Psoas muscle (tissue), 8 donors: ENCODE data around the gene PALLD. TPM values are rescaled to one million over a fixed set of nuclear protein-coding genes. Genes with fewer than 3 reads are reported as not detected.

Experiments used
- ATAC-seq, 4 donors: fragments of 200-7000 bp; cut with Tn5 transposase; one replicate each; pipeline ENCODE4 v1.9.1; 2020; ENCODE audit warnings: moderate library complexity in 3 of 4, mild to moderate bottlenecking in 2 of 4
- DNase-seq, 2 donors: peaks; one replicate each; pipeline ENCODE4 v3.0.0-alpha.2; 2020
- H3K27ac ChIP-seq: fragments of 200-600 bp; one replicate; pipeline ENCODE4 v1.8.0; 2022
- H3K27me3 ChIP-seq, 3 donors: fragments of 200-600 bp in 1 of 3; one replicate each; pipeline versions ENCODE4 v1.6.1 to v1.8.0; 2013 to 2022; ENCODE audit warnings: low read length in 2 of 3, mild to moderate bottlenecking in 2 of 3, moderate library complexity in 1 of 3; ENCODE audit not compliant: insufficient read depth in 3 of 3
- H3K36me3 ChIP-seq, 2 donors: fragments of 200-600 bp in 1 of 2; one replicate each; pipeline versions ENCODE4 v1.6.1 to v1.8.0; 2013 to 2022; ENCODE audit warnings: low read depth in 1 of 2, mild to moderate bottlenecking in 1 of 2, moderate library complexity in 1 of 2; ENCODE audit not compliant: insufficient read depth in 1 of 2
- H3K4me1 ChIP-seq: fragments of 200-600 bp; one replicate; pipeline ENCODE4 v1.8.0; 2022
- H3K4me3 ChIP-seq: fragments of 200-600 bp; one replicate; pipeline ENCODE4 v1.8.0; 2022; ENCODE audit warnings: mild to moderate bottlenecking
- H3K9me3 ChIP-seq: fragments of 200-600 bp; one replicate; pipeline ENCODE4 v1.8.0; 2022
- CTCF ChIP-seq: fragments of 200-600 bp; IDR thresholded peaks from one replicate; pipeline ENCODE4 v1.8.0; 2022; ENCODE audit warnings: antibody characterized with exemption
- WGBS, 3 donors: extraction: QIAGEN DNeasy Blood & Tissue Kit; methylation state at CpG; one replicate each; pipeline versions ENCODE4 v1.1.6 to v1.1.7; 2013; 5-methylcytosine and 5-hydroxymethylcytosine counted together
- intact Hi-C, 2 donors: fragments of 100-400 bp; cut with DNase I; formaldehyde crosslinking; loops; one replicate each; pipeline versions ENCODE4 v1.11.0 to v1.14.2; 2022
- polyA plus RNA-seq, 3 donors: library from polyadenylated mRNA; stranded (reverse); fragments of 200-250 nt; gene quantifications; one replicate each; pipeline ENCODE4 v1.2.3, GENCODE V29; 2013
- total RNA-seq, 4 donors: library from RNA; stranded (reverse); fragmentation: NEBNext Ultra II Directional in 2 of 4; extraction: Animal tissue kit (Norgen Biotek cat#: 25700) in 2 of 4; gene quantifications; one replicate each; pipeline versions ENCODE4 v1.2.1 to v1.2.4, GENCODE V29; 2021 to 2023
- donor health status: healthy with polysubstance abuse.
- donor health status: DM: no; HTN: no; CAD: no; lungs with moderate emphysema.
- donor health status: Bipolar disorder and iron deficiency.
- donor health status: healthy.
- donor health status: DM: yes; HTN: yes; CAD: no.
- donor health status: DM: no; HTN: no; CAD: no.
- donor health status: DM: no; HTN: no; CAD: no.
- donor health status: DM: yes; HTN: yes; CAD: no.

The PALLD gene
- total and polyA plus RNA-seq, 7 donors = 19.2 to 245 (median 168) TPM

GRCh38 chr4:168614281-168615057 is 117.6 kb downstream of the PALLD start:
- H3K27ac ChIP-seq = no peak overlapping the region
- no peaks in the 10 kb centered on the region for H3K9me3 ChIP-seq
- ATAC-seq (no peak), DNase-seq (no peak)
- WGBS, 3 donors = 82 to 88% (median 84%) methylated on average over 4 of the region's 4 CpGs
- no peak overlapping the region for H3K4me3 ChIP-seq
- no peak for TF ChIP-seq CTCF
- intact Hi-C loops = no loop called here
- H3K4me1 ChIP-seq = peaks cover 42% of the 10 kb centered on the region
- no peaks in the 10 kb centered on the region for H3K27me3 ChIP-seq
- H3K36me3 ChIP-seq = no peaks in the 10 kb centered on the region

- intact Hi-C loops = no loop called here
- Histone ChIP-seq H3K36me3 (no peaks in the 10 kb centered on the region), H3K4me3 (no peak overlapping the region), H3K9me3 (no peaks in the 10 kb centered on the region), H3K4me1 (peaks cover 42% of the 10 kb centered on the region), H3K27me3 (no peaks in the 10 kb centered on the region), H3K27ac (no peak overlapping the region)
- WGBS, 3 donors = 62 to 69% (median 68%) methylated on average over 5 of the region's 5 CpGs
- TF ChIP-seq CTCF = no peak
- no peak for ATAC-seq
- no peak for DNase-seq
These were observed 118.6 kb downstream of the PALLD start for GRCh38 chr4:168615294-168616065.

- H3K27ac ChIP-seq = peak overlapping the region; percentile 51
- H3K9me3 ChIP-seq = no peaks in the 10 kb centered on the region
- TF ChIP-seq CTCF = no peak
- 75 to 89% (median 78%) methylated on average over 8 of the region's 8 CpGs for WGBS, 3 donors
- no peak overlapping the region for H3K4me3 ChIP-seq
- intact Hi-C loops = no loop called here
- peaks cover 27% of the 10 kb centered on the region for H3K4me1 ChIP-seq
- H3K36me3 ChIP-seq = no peaks in the 10 kb centered on the region
- no peaks in the 10 kb centered on the region for H3K27me3 ChIP-seq
- peak; percentile 20 to 75 (median 49) for ATAC-seq
- DNase-seq = no peak
These were observed 121.9 kb downstream of the PALLD start for GRCh38 chr4:168618577-168619265.

DNA sequence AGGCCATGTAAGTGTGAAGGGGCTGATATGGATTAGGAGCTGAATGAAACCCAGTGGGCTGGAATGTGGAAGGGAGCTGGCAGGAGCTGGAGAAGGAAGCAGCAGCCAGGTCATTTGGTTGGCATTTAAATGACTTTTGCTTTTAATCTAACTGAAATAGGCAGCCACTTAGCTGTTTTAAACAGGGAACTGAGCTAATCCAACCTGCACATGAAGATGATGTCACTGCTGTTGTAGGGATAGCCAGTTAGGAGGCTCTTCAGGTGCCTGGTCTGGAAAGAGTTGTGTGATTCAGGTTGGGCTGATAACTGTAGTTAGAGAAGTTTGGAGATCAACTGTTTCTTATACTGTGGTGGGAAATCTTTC is 122.4 kb downstream of the PALLD start:
- Histone ChIP-seq H3K27ac (peak overlapping the region; percentile 51), H3K36me3 (no peaks in the 10 kb centered on the region), H3K27me3 (no peaks in the 10 kb centered on the region), H3K4me3 (no peak overlapping the region), H3K4me1 (peaks cover 25% of the 10 kb centered on the region), H3K9me3 (no peaks in the 10 kb centered on the region)
- no peak for DNase-seq
- intact Hi-C loops = no loop called here
- TF ChIP-seq CTCF = no peak
- ATAC-seq = peak in 2 of 4 donors; percentile 32 to 58
